ENCODE results near the gene YIF1A.

The YIF1A gene

GRCh38 chr11:66235141-66235540 is 53.8 kb downstream of the YIF1A start:
- H3K4me3 ChIP-seq, result no peak overlapping the region
- H3K27ac ChIP-seq, result no peak overlapping the region

All from skin epidermis (tissue), 12 donors.